ENCODE measurements around the gene YBX3. TPM values are rescaled to one million over a fixed set of nuclear protein-coding genes. Genes with fewer than 3 reads are reported as not detected.

YBX3 gene
- total RNA-seq, 4 donors from 2014 or later = 3,451 to 6,393 (median 4,786) TPM

DNA sequence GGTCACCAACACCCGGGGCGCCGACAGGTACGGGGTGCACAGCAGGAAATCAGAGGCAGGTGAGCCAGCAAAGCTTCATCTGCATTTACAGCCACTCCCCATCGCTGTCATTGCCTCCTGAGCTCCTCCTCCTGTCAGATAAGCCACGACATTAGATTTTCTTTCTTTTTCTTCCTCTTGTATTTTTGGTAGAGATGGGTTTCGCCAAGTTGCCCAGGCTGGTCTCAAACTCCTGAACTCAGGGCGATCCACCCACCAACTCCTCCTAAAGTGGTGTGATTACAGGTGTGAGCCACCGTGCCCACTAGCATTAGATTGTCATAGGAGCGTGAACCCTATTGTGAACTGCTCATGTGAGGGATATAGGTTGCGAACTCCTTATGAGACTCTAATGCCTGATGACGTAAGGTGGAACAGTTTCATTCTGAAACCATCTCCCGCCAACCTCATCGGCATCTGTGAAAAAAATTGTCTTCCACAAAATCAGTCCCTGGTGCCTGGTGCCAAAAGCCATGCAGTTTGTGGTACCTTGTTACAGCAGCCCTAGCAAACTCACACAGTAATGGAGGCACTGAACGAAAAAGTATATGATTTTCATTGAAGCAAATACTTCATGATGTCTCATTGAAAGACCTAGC is 50.8 kb downstream of the YBX3 start:
- in situ Hi-C loops (cut with MboI; ENCODE audit: low sequenced_read_pairs in 4 of 4) = no loop called here
- TF ChIP-seq, protein P1, sequence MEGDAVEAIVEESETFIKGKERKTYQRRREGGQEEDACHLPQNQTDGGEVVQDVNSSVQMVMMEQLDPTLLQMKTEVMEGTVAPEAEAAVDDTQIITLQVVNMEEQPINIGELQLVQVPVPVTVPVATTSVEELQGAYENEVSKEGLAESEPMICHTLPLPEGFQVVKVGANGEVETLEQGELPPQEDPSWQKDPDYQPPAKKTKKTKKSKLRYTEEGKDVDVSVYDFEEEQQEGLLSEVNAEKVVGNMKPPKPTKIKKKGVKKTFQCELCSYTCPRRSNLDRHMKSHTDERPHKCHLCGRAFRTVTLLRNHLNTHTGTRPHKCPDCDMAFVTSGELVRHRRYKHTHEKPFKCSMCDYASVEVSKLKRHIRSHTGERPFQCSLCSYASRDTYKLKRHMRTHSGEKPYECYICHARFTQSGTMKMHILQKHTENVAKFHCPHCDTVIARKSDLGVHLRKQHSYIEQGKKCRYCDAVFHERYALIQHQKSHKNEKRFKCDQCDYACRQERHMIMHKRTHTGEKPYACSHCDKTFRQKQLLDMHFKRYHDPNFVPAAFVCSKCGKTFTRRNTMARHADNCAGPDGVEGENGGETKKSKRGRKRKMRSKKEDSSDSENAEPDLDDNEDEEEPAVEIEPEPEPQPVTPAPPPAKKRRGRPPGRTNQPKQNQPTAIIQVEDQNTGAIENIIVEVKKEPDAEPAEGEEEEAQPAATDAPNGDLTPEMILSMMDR (IDR thresholded peaks at IDR 0.05 in 4 of 5, conservative IDR thresholded peaks at IDR 0.05 in 1 of 5) = no peak
- no peak for TF ChIP-seq POLR2A (IDR thresholded peaks at IDR 0.05)
- H3K27me3 ChIP-seq = peaks cover 18 to 25% (median 24%) of the 10 kb centered on the region in 3 donors

DNA sequence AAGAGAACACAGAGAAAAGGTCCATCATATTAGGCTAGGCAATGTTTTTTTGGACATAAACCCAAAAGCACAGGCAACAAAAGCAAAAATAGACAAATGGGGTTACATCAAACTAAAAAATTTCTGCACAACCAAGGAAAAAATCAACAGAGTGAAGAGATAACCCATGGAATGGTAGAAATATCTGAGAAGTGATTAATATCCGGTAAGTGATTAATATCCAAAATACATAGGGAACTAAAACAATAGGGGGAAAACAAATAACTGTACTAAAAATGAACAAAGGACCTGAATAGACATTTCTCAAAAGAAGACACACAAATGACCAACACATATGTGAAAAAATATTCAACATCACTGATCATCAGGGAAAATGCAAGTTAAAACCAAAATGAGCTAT is 53.6 kb downstream of the YBX3 start:
- Histone ChIP-seq H3K36me3 (no peaks in the 10 kb centered on the region), H3K4me1 (peaks cover 5 to 6% of the 10 kb centered on the region in 2 donors), H3K27me3 (peaks cover 18 to 24% (median 21%) of the 10 kb centered on the region in 3 donors), H3K4me3 (no peak overlapping the region), H3K27ac (no peak overlapping the region), H3K9me3 (no peaks in the 10 kb centered on the region)
- no peak for TF ChIP-seq POLR2A (IDR thresholded peaks at IDR 0.05)
- TF ChIP-seq, protein P1 (IDR thresholded peaks at IDR 0.05 in 4 of 5, conservative IDR thresholded peaks at IDR 0.05 in 1 of 5) = no peak
- DNase-seq (no peak), ATAC-seq (no peak)
- intact Hi-C loops (cut with DNase I; ENCODE audit: low total_unique reads) (no loop called here), in situ Hi-C loops (cut with MboI; ENCODE audit: low sequenced_read_pairs in 4 of 4) (no loop called here)

More for the DNA sequence above, 50.8 kb downstream of the YBX3 start:
- ATAC-seq (no peak), DNase-seq (no peak)
- no peaks in the 10 kb centered on the region for H3K36me3 ChIP-seq
- intact Hi-C loops (cut with DNase I; ENCODE audit: low total_unique reads) = no loop called here
- no peak overlapping the region for H3K27ac ChIP-seq
- H3K4me3 ChIP-seq = no peak overlapping the region
- H3K4me1 ChIP-seq = peaks cover 5 to 6% of the 10 kb centered on the region in 2 donors
- H3K9me3 ChIP-seq = no peaks in the 10 kb centered on the region

DNA sequence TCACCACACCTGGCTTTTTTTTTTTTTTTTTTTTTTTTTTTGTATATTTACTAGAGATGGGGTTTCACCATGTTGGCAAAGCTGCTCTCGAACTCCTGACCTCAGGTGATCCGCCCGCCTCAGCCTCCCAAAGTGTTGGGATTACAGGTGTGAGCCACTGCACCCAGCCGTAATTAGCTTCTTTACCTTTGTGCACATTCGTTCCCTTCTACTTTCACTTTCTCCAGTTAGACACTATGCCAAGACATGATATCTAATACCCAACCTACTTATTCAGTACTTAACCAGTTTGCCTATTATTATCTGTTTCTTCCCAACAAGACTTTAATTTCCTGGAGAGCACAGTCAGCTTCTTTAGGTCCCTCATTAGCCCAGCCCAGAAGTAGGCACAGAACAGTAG is 54.6 kb downstream of the YBX3 start:
- Histone ChIP-seq H3K36me3 (no peaks in the 10 kb centered on the region), H3K4me3 (no peak overlapping the region), H3K4me1 (no peaks in the 10 kb centered on the region), H3K9me3 (no peaks in the 10 kb centered on the region), H3K27ac (no peak overlapping the region), H3K27me3 (peaks cover 9 to 14% (median 11%) of the 10 kb centered on the region in 3 donors)
- intact Hi-C loops (cut with DNase I; ENCODE audit: low total_unique reads) = no loop called here
- no peak for TF ChIP-seq POLR2A (IDR thresholded peaks at IDR 0.05)
- TF ChIP-seq, protein P1 (IDR thresholded peaks at IDR 0.05 in 4 of 5, conservative IDR thresholded peaks at IDR 0.05 in 1 of 5) = no peak
- DNase-seq = no peak
- ATAC-seq = no peak
- in situ Hi-C loops (cut with MboI; ENCODE audit: low sequenced_read_pairs in 4 of 4) = no loop called here

DNA sequence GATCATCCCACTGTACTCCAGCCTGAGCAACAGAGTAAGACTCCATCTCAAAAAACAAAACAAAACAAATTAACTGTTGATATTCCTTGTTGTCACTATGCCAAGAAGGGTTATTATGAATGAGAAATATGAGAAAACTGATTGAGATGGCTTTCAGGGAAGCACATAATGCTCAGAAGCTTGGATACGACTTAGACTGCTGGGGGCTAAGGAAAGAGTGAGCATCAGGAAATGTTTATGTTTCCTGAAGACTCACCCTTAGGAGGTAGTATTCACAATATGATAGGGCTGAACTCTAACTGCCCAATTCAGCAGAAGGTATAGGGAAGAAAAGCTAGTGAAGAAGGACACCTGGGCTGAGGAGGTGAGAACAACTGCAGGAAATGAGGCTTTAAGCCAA is 55.5 kb downstream of the YBX3 start:
- Histone ChIP-seq H3K36me3 (no peaks in the 10 kb centered on the region), H3K4me1 (no peaks in the 10 kb centered on the region), H3K9me3 (no peaks in the 10 kb centered on the region), H3K4me3 (no peak overlapping the region), H3K27me3 (peaks cover 0 to 5% (median 3%) of the 10 kb centered on the region in 3 donors), H3K27ac (no peak overlapping the region)
- intact Hi-C loops (cut with DNase I; ENCODE audit: low total_unique reads) (no loop called here), in situ Hi-C loops (cut with MboI; ENCODE audit: low sequenced_read_pairs in 4 of 4) (no loop called here)
- TF ChIP-seq POLR2A (IDR thresholded peaks at IDR 0.05) = no peak
- TF ChIP-seq, protein P1 (IDR thresholded peaks at IDR 0.05 in 4 of 5, conservative IDR thresholded peaks at IDR 0.05 in 1 of 5) = no peak
- no peak for DNase-seq
- ATAC-seq = no peak

DNA sequence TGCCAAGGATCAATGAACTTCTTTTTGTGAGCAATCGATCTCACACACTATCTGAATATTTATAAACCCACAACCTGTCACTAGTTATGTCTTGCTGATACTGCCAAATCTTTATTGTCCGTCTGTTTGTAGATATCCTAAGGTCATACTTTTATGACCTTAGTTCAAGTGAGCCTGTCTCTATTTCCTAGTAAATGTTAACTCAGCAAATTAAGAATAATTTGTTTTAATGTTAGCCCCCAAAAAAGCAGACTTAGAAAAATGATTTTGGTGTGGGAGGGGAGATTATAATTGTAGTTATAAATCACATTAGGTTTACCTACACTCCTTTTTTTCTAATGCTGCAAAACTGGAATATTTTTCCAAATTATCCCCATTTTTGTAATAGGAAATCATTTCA is 58.6 kb downstream of the YBX3 start:
- Histone ChIP-seq H3K27ac (no peak overlapping the region), H3K9me3 (no peaks in the 10 kb centered on the region), H3K4me1 (no peaks in the 10 kb centered on the region), H3K36me3 (no peaks in the 10 kb centered on the region), H3K4me3 (no peak overlapping the region), H3K27me3 (no peaks in the 10 kb centered on the region)
- DNase-seq = no peak
- no peak for TF ChIP-seq POLR2A (IDR thresholded peaks at IDR 0.05)
- TF ChIP-seq, protein P1 (IDR thresholded peaks at IDR 0.05 in 4 of 5, conservative IDR thresholded peaks at IDR 0.05 in 1 of 5) = no peak
- in situ Hi-C loops (cut with MboI; ENCODE audit: low sequenced_read_pairs in 4 of 4) = no loop called here
- intact Hi-C loops (cut with DNase I; ENCODE audit: low total_unique reads) = no loop called here
- no peak for ATAC-seq

Measured in gastrocnemius medialis (tissue), 4 donors.